ENCODE results near the gene SH3TC1.

GRCh38 chr4:8230033-8230432 lies 30.9 kb downstream of the SH3TC1 start:
- no peak for TF ChIP-seq CTCF (IDR thresholded peaks at IDR 0.05)
- no peak for TF ChIP-seq EP300 (IDR thresholded peaks at IDR 0.05)
- TF ChIP-seq POLR2AphosphoS5 (IDR thresholded peaks at IDR 0.05), result no peak
